HFFc6 (cell line): ENCODE data around the gene FMOD. TPM values are rescaled to one million over a fixed set of nuclear protein-coding genes. Genes with fewer than 3 reads are reported as not detected.

Experiments
- DNase-seq: peaks from one replicate; pipeline ENCODE4 v3.0.0-alpha.2; 2018
- H3K27ac Mint-ChIP-seq: 2 replicates; pipeline ENCODE4 v1.8.0; 2020; ENCODE audit warnings: mild to moderate bottlenecking, mixed read lengths
- H3K27me3 Mint-ChIP-seq: 2 replicates; pipeline ENCODE4 v1.8.0; 2021; ENCODE audit warnings: mild to moderate bottlenecking, moderate library complexity, mixed read lengths; ENCODE audit not compliant: insufficient read depth
- H3K36me3 Mint-ChIP-seq: 2 replicates; pipeline ENCODE4 v1.8.0; 2021; ENCODE audit warnings: low read depth, mixed read lengths
- H3K4me1 Mint-ChIP-seq: 2 replicates; pipeline ENCODE4 v1.8.0; 2020; ENCODE audit warnings: low read depth, mixed read lengths
- H3K4me3 Mint-ChIP-seq: 2 replicates; pipeline ENCODE4 v1.8.0; 2020; ENCODE audit warnings: mild to moderate bottlenecking, moderate library complexity, mixed read lengths
- H3K9me3 Mint-ChIP-seq: 2 replicates; pipeline ENCODE4 v1.8.0; 2020; ENCODE audit warnings: mild to moderate bottlenecking, mixed read lengths
- CTCF ChIP-seq: fragments of 200-600 bp; sonication (generic); IDR thresholded peaks from 2 replicates; pipeline ENCODE4 v1.5.0; 2021; ENCODE audit warnings: antibody characterized with exemption, mild to moderate bottlenecking
- total RNA-seq, 6 experiments: library from RNA; stranded (reverse); fragmentation: NEBNext Ultra II Directional; extraction: Animal tissue kit (Norgen Biotek cat#: 25700); gene quantifications; 2 replicates in 1 of 6; 3 replicates in 5 of 6; pipeline ENCODE4 v1.2.3, GENCODE V29; 2021

The FMOD gene
- total RNA-seq, 6 experiments from 2014 or later, result 0.19 to 0.66 (median 0.34) TPM

- peaks cover 63% of the 10 kb centered on the region for H3K27me3 Mint-ChIP-seq
- H3K27ac Mint-ChIP-seq, result no peak overlapping the region
- H3K36me3 Mint-ChIP-seq, result no peaks in the 10 kb centered on the region
- TF ChIP-seq CTCF, result no peak
- no peaks in the 10 kb centered on the region for H3K9me3 Mint-ChIP-seq
- DNase-seq, result no peak
- H3K4me1 Mint-ChIP-seq, result peaks cover 11% of the 10 kb centered on the region
- H3K4me3 Mint-ChIP-seq, result no peak overlapping the region
These were observed 973 bp downstream of the FMOD start for GRCh38 chr1:203349773-203350524.

- H3K27ac Mint-ChIP-seq, result no peak overlapping the region
- no peak for DNase-seq
- H3K9me3 Mint-ChIP-seq, result no peaks in the 10 kb centered on the region
- H3K27me3 Mint-ChIP-seq, result peaks cover 63% of the 10 kb centered on the region
- H3K4me1 Mint-ChIP-seq, result peaks cover 5% of the 10 kb centered on the region
- no peaks in the 10 kb centered on the region for H3K36me3 Mint-ChIP-seq
- no peak for TF ChIP-seq CTCF
- no peak overlapping the region for H3K4me3 Mint-ChIP-seq
These were observed 1.8 kb downstream of the FMOD start for GRCh38 chr1:203349166-203349565.

GRCh38 chr1:203346769-203347102 is 4.2 kb downstream of the FMOD start:
- H3K27me3 Mint-ChIP-seq, result peaks cover 71% of the 10 kb centered on the region
- no peaks in the 10 kb centered on the region for H3K36me3 Mint-ChIP-seq
- H3K4me1 Mint-ChIP-seq, result no peaks in the 10 kb centered on the region
- no peak for DNase-seq
- no peak for TF ChIP-seq CTCF
- H3K27ac Mint-ChIP-seq, result no peak overlapping the region
- no peaks in the 10 kb centered on the region for H3K9me3 Mint-ChIP-seq
- H3K4me3 Mint-ChIP-seq, result no peak overlapping the region

GRCh38 chr1:203346060-203346768 is 4.7 kb downstream of the FMOD start:
- no peak for DNase-seq
- Mint-ChIP-seq H3K27ac (no peak overlapping the region), H3K4me1 (no peaks in the 10 kb centered on the region), H3K27me3 (peaks cover 68% of the 10 kb centered on the region), H3K4me3 (no peak overlapping the region), H3K36me3 (no peaks in the 10 kb centered on the region), H3K9me3 (no peaks in the 10 kb centered on the region)
- peak; percentile 39; the same call in 1 of the 2 replicates for TF ChIP-seq CTCF

- H3K27ac Mint-ChIP-seq, result no peak overlapping the region
- TF ChIP-seq CTCF, result no peak
- no peaks in the 10 kb centered on the region for H3K36me3 Mint-ChIP-seq
- H3K9me3 Mint-ChIP-seq, result no peaks in the 10 kb centered on the region
- peaks cover 54% of the 10 kb centered on the region for H3K27me3 Mint-ChIP-seq
- no peak overlapping the region for H3K4me3 Mint-ChIP-seq
- no peaks in the 10 kb centered on the region for H3K4me1 Mint-ChIP-seq
- no peak for DNase-seq
These were observed 6.8 kb downstream of the FMOD start for GRCh38 chr1:203343956-203344754.
